Endothelial cell of umbilical vein (primary cell): ENCODE measurements around the gene TAF10. TPM values are rescaled to one million over a fixed set of nuclear protein-coding genes. Genes with fewer than 3 reads are reported as not detected.

ENCODE experiments used
- BruUV-seq: library from RNA; stranded (reverse); fragments of 400-500 nt; replicated peaks from 2 replicates; lab custom pipeline; 2021; lab: Mats Ljungman, UMichigan
- CTCF ChIA-PET: fragments of 300-600, 350-600 bp; sonication (Branson Sonifier 250); formaldehyde crosslinking; loops from one replicate; lab custom pipeline; 2021; ENCODE audit warnings: antibody characterized with exemption, inconsistent platforms; lab: Charles Lee
- POLR2A ChIA-PET: fragments of 300-600, 350-600 bp; sonication (Branson Sonifier 250); formaldehyde crosslinking; loops from one replicate; lab custom pipeline; 2021; ENCODE audit warnings: antibody characterized with exemption, inconsistent platforms; lab: Charles Lee
- DNase-seq: peaks from one replicate; pipeline ENCODE4 v3.0.0-alpha.2; 2011; ENCODE audit warnings: low read depth, low spot score
- FAIRE-seq: peaks from 2 replicates; lab custom pipeline; 2011; peaks lifted over from hg19 to GRCh38; lab: Jason Lieb, UNC
- H2AFZ ChIP-seq: 2 replicates; pipeline ENCODE4 v1.6.0; 2012; ENCODE audit warnings: low read depth, low read length, control low read depth, inconsistent platforms
- H3K27ac ChIP-seq: 2 replicates; pipeline ENCODE4 v1.5.1; 2011; ENCODE audit warnings: low read depth, mild to moderate bottlenecking, control low read depth, low read length, moderate library complexity; ENCODE audit not compliant: insufficient read depth
- H3K27me3 ChIP-seq, 2 experiments: 2 replicates each; pipeline versions ENCODE4 v1.6.0 to v1.6.1; 2011; ENCODE audit warnings: low read length in 2 of 2, mixed read lengths in 1 of 2; ENCODE audit not compliant: control insufficient read depth in 2 of 2, insufficient read depth in 2 of 2
- H3K36me3 ChIP-seq, 2 experiments: 2 replicates in 1 of 2; 3 replicates in 1 of 2; pipeline ENCODE4 v1.5.1; 2011; ENCODE audit warnings: low read length in 2 of 2, mild to moderate bottlenecking in 1 of 2, moderate library complexity in 1 of 2; ENCODE audit not compliant: control insufficient read depth in 2 of 2, insufficient read depth in 2 of 2; ENCODE audit errors: extremely low read depth in 1 of 2
- H3K4me1 ChIP-seq: 3 replicates; pipeline ENCODE4 v1.5.1; 2011; ENCODE audit warnings: mild to moderate bottlenecking, low read length; ENCODE audit not compliant: control insufficient read depth, insufficient read depth; ENCODE audit errors: extremely low read depth
- H3K4me2 ChIP-seq: 2 replicates; pipeline ENCODE4 v1.6.1; 2011; ENCODE audit warnings: low read length, control low read depth, mixed read lengths; ENCODE audit not compliant: insufficient read depth
- H3K4me3 ChIP-seq, 3 experiments: fragments of 200-600 bp in 1 of 3; sonication (generic), shearing (Covaris generic) in 1 of 3; replicated peaks in 1 of 3; 2 replicates each; pipeline ENCODE4 v1.5.1; 2011 to 2016; ENCODE audit warnings: control low read depth in 3 of 3, low read length in 3 of 3, mild to moderate bottlenecking in 2 of 3, inconsistent platforms in 1 of 3, low read depth in 1 of 3, moderate library complexity in 1 of 3; ENCODE audit not compliant: insufficient read depth in 1 of 3
- H3K79me2 ChIP-seq: 2 replicates; pipeline ENCODE4 v1.6.0; 2012; ENCODE audit warnings: low read length, inconsistent platforms; ENCODE audit not compliant: control insufficient read depth, insufficient read depth
- H3K9ac ChIP-seq: replicated peaks from 2 replicates; pipeline ENCODE3; 2011; ENCODE audit warnings: low read length, control low read depth; ENCODE audit not compliant: insufficient read depth; ENCODE audit errors: extremely low read depth
- H3K9me1 ChIP-seq: replicated peaks from 3 replicates; pipeline ENCODE4 v1.6.0; 2011; ENCODE audit warnings: mild to moderate bottlenecking, low read length; ENCODE audit not compliant: control insufficient read depth, insufficient read depth; ENCODE audit errors: extremely low read depth
- H3K9me3 ChIP-seq: replicated peaks from 2 replicates; pipeline ENCODE4 v1.5.1; 2012; ENCODE audit warnings: low read length, inconsistent platforms; ENCODE audit not compliant: control insufficient read depth, insufficient read depth
- H4K20me1 ChIP-seq: replicated peaks from 2 replicates; pipeline ENCODE3; 2011; ENCODE audit warnings: mild to moderate bottlenecking, low read length; ENCODE audit not compliant: control insufficient read depth, insufficient read depth; ENCODE audit errors: extremely low read depth
- CTCF ChIP-seq, 2 donors: IDR thresholded peaks; 1 replicate in 1 of 2; 2 replicates in 1 of 2; pipeline ENCODE4 v1.5.1; 2011; ENCODE audit warnings: low read length in 2 of 2, mild to moderate bottlenecking in 2 of 2, moderate library complexity in 2 of 2, control low read depth in 1 of 2, inconsistent platforms in 1 of 2, low read depth in 1 of 2; ENCODE audit not compliant: insufficient read depth in 1 of 2; ENCODE audit errors: extremely low read depth in 1 of 2
- EZH2 ChIP-seq: IDR thresholded peaks from 2 replicates; pipeline ENCODE4 v1.6.1; 2012; ENCODE audit warnings: borderline replicate concordance, low read depth, mild to moderate bottlenecking, moderate library complexity, low read length, inconsistent platforms; ENCODE audit not compliant: severe bottlenecking
- FOS ChIP-seq: IDR thresholded peaks from 2 replicates; pipeline ENCODE4 v1.6.1; 2011; ENCODE audit warnings: mild to moderate bottlenecking, low read length, moderate library complexity, borderline replicate concordance; ENCODE audit not compliant: insufficient read depth
- GATA2 ChIP-seq: IDR thresholded peaks from 2 replicates; pipeline ENCODE4 v1.7.0; 2011; ENCODE audit warnings: low read depth, mild to moderate bottlenecking, moderate library complexity, mixed read lengths, low read length; ENCODE audit not compliant: insufficient read length, insufficient read depth
- JUN ChIP-seq: IDR thresholded peaks from 2 replicates; pipeline ENCODE4 v1.6.1; 2011; ENCODE audit warnings: borderline replicate concordance, low read depth; ENCODE audit not compliant: insufficient read length, insufficient read depth
- MAX ChIP-seq: IDR thresholded peaks from 2 replicates; pipeline ENCODE4 v1.6.1; 2011; ENCODE audit not compliant: insufficient read depth, insufficient read length
- MYC ChIP-seq: IDR thresholded peaks from one replicate; pipeline ENCODE4 v1.6.1; 2011; ENCODE audit warnings: mild to moderate bottlenecking, low read depth, low read length
- POLR2A ChIP-seq: IDR thresholded peaks from 2 replicates; pipeline ENCODE4 v1.6.1; 2012; ENCODE audit warnings: low read depth, mild to moderate bottlenecking, control low read depth, low read length
- POLR2AphosphoS5 ChIP-seq: IDR thresholded peaks from 2 replicates; pipeline ENCODE4 v1.6.1; 2012; ENCODE audit warnings: low read depth, mild to moderate bottlenecking, control low read depth, low read length, moderate library complexity; ENCODE audit not compliant: insufficient read depth
- dilution Hi-C: fragments of 300-500 bp; cut with MboI; formaldehyde crosslinking; loops from one replicate; pipeline ENCODE4 v1.15.0; 2019; ENCODE audit warnings: low sequenced_read_pairs; ENCODE audit not compliant: extremely low pct_ligation_motif_present
- intact Hi-C: fragments of 100-400 bp; cut with micrococcal nuclease; formaldehyde crosslinking; loops from one replicate; pipeline ENCODE4 v1.10.0; 2022
- polyA plus RNA-seq, 4 experiments: library from polyadenylated mRNA; depleted of rRNA in 3 of 4; stranded (reverse) in 3 of 4; unstranded in 1 of 4; fragments of >200 nt; gene quantifications; 2 replicates each; pipeline versions ENCODE4 v1.2.1 to v1.2.3, GENCODE V29; 2011 to 2012; ENCODE audit warnings: missing spikeins in 1 of 4
- total RNA-seq: library from RNA; stranded (reverse); gene quantifications from 2 replicates; pipeline ENCODE4 v1.2.3, GENCODE V29; 2021

The TAF10 gene
- total and polyA plus RNA-seq, 2 donors (not counting 3 experiments of a cell fraction or from before 2014, with no cell fraction given) = 86.2 to 149 TPM

GRCh38 chr11:6655020-6655789, 43.2 kb upstream of the TAF10 start:
- BruUV-seq = no TSS peak
- POLR2A ChIA-PET = interaction anchor here (0.8 kb wide), 1 partner anchor 44 kb away, joined by 3 read pairs; the partner anchor contains the start of gene TAF10
- Histone ChIP-seq H2AFZ (peak overlapping the region; percentile 45), H3K27ac (no peak overlapping the region), H3K79me2 (peaks cover 2% of the 10 kb centered on the region), H4K20me1 (no peaks in the 10 kb centered on the region), H3K27me3 (no peaks in the 10 kb centered on the region), H3K9me1 (no peaks in the 10 kb centered on the region), H3K36me3 (no peaks in the 10 kb centered on the region), H3K4me1 (peaks cover 15% of the 10 kb centered on the region), H3K9me3 (no peaks in the 10 kb centered on the region), H3K4me2 (peak overlapping the region; percentile 51), H3K9ac (peak overlapping the region; percentile 33), H3K4me3 (peak overlapping the region in 2 of 3 experiments; percentile 44)
- FAIRE-seq (no peak), DNase-seq (peak; percentile 33)
- TF ChIP-seq POLR2AphosphoS5 (peak; percentile 32), GATA2 (no peak), CTCF (IDR thresholded peaks at IDR 0.05; ENCODE audit: extremely low read depth in 1 of 2, insufficient read depth in 1 of 2, low read depth in 1 of 2, low read length in 2 of 2) (no peak), MAX (no peak), POLR2A (peak; percentile 61), MYC (no peak), FOS (no peak), EZH2 (no peak), JUN (no peak)
- CTCF ChIA-PET = interaction anchor here (0.7 to 1.9 kb wide), 7 partner anchors 12 to 124 kb away, joined by 3 to 11 read pairs (median 4); partner anchors contain the start of gene MRPL17
- dilution Hi-C loops (no loop called here), intact Hi-C loops (loop anchor here (1.0 kb wide), 1 partner anchor 9 kb away; no protein-coding TSS in a partner anchor)
